ENCODE measurements around the gene SEMA5A.

Gene SEMA5A

DNA sequence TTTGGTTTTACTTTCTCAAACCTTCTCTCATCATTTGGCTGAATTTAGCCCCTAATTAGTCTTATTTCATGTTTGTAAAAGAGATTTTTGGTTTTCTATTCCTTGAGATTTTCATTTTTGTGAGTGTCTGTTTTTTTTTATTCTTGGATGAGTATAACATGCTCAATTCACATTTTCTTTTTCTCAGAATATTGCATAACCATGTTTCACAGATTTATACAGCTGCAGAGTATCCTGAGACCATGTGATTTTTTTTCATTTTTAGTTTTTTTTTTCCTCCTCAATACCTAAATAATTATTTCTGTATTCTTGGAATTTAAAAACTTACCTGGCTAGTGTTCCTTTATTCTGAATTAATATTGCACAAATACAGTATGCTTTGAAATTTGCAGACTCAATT is 361.9 kb downstream of the SEMA5A start:
- TF ChIP-seq TAF1 (IDR thresholded peaks at IDR 0.05; ENCODE audit: borderline replicate concordance, insufficient read depth, low read length) (no peak), FOXP2 (optimal IDR thresholded peaks at IDR 0.05; ENCODE audit: borderline replicate concordance, extremely low read depth, extremely low read length, insufficient read depth) (no peak), POLR2AphosphoS5 (IDR thresholded peaks at IDR 0.05; ENCODE audit: low read depth, low read length) (no peak), SIN3A (IDR thresholded peaks at IDR 0.05; ENCODE audit: borderline replicate concordance, insufficient read depth, low read length) (no peak)
- TF ChIP-seq, protein P1, sequence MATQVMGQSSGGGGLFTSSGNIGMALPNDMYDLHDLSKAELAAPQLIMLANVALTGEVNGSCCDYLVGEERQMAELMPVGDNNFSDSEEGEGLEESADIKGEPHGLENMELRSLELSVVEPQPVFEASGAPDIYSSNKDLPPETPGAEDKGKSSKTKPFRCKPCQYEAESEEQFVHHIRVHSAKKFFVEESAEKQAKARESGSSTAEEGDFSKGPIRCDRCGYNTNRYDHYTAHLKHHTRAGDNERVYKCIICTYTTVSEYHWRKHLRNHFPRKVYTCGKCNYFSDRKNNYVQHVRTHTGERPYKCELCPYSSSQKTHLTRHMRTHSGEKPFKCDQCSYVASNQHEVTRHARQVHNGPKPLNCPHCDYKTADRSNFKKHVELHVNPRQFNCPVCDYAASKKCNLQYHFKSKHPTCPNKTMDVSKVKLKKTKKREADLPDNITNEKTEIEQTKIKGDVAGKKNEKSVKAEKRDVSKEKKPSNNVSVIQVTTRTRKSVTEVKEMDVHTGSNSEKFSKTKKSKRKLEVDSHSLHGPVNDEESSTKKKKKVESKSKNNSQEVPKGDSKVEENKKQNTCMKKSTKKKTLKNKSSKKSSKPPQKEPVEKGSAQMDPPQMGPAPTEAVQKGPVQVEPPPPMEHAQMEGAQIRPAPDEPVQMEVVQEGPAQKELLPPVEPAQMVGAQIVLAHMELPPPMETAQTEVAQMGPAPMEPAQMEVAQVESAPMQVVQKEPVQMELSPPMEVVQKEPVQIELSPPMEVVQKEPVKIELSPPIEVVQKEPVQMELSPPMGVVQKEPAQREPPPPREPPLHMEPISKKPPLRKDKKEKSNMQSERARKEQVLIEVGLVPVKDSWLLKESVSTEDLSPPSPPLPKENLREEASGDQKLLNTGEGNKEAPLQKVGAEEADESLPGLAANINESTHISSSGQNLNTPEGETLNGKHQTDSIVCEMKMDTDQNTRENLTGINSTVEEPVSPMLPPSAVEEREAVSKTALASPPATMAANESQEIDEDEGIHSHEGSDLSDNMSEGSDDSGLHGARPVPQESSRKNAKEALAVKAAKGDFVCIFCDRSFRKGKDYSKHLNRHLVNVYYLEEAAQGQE (IDR thresholded peaks at IDR 0.05; ENCODE audit: insufficient read depth in 1 of 2, low read depth in 2 of 2, low read length in 2 of 2), result no peak

GRCh38 chr5:9182899-9183695 is 362.8 kb downstream of the SEMA5A start:
- no peak for TF ChIP-seq SIN3A (IDR thresholded peaks at IDR 0.05; ENCODE audit: borderline replicate concordance, insufficient read depth, low read length)

- TF ChIP-seq TAF1 (IDR thresholded peaks at IDR 0.05; ENCODE audit: borderline replicate concordance, insufficient read depth, low read length), result no peak
- TF ChIP-seq, protein P1 (IDR thresholded peaks at IDR 0.05; ENCODE audit: insufficient read depth in 1 of 2, low read depth in 2 of 2, low read length in 2 of 2), result no peak
- TF ChIP-seq FOXP2 (optimal IDR thresholded peaks at IDR 0.05; ENCODE audit: borderline replicate concordance, extremely low read depth, extremely low read length, insufficient read depth), result no peak
- no peak for TF ChIP-seq POLR2AphosphoS5 (IDR thresholded peaks at IDR 0.05; ENCODE audit: low read depth, low read length)
- no peak for TF ChIP-seq SIN3A (IDR thresholded peaks at IDR 0.05; ENCODE audit: borderline replicate concordance, insufficient read depth, low read length)
Observed at GRCh38 chr5:9176641-9177040, 369.2 kb downstream of the SEMA5A start.

DNA sequence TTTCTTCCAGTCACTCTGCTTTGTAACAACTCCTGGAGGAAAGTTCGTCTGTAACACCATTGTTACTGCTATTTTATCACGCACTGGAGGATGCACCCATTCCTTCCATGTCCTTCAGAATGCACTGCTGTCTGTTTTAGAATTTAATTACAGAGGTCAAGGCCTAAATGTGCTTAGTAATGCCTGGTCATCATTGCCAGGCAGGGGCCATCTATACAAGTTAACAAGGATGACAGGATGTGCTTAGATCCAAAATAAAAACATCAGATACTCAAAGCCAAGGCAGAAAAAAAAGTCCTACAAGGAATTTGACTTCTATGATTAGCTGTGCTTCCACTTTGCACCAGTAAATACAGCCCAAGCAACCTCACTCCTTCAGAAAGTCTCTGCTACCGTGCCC is 371.4 kb downstream of the SEMA5A start:
- TF ChIP-seq TAF1 (IDR thresholded peaks at IDR 0.05; ENCODE audit: borderline replicate concordance, insufficient read depth, low read length), result no peak

DNA sequence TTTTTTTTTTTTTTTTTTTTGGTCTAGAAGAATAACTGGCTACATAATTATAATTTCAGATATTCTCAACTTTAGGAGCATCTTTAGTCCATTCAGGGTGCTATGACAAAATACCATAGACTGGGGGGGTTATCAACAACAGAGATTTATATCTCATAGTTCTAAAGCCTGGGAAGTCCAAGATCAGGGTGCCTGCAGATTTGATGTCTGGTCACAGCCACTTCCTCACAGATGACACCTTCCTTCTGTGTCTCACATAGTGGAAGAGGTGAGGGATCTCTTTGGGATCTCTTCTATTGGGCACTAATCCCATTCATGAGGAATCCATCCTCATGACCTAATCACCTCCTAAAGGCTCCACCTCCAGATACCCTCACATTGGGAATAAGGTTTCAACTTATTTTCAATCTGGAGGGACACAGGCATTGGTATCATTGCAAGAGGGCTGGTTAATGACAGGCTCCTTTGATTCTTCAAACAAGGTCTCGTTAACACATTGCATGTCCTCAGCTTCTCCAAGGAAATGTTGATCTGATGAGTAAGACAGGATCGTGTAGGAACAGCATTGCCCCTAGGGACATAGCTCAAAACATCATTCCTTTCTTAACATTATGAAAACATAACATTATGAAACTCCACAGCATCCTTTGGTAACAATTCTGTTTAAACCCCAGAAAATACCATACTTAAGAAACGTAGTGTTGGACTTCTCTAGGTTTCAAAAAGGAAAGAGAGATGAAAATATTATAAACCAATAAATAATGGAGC is 372.4 kb downstream of the SEMA5A start:
- TF ChIP-seq POLR2AphosphoS5 (IDR thresholded peaks at IDR 0.05; ENCODE audit: low read depth, low read length) (no peak), FOXP2 (optimal IDR thresholded peaks at IDR 0.05; ENCODE audit: borderline replicate concordance, extremely low read depth, extremely low read length, insufficient read depth) (no peak), SIN3A (IDR thresholded peaks at IDR 0.05; ENCODE audit: borderline replicate concordance, insufficient read depth, low read length) (no peak), TAF1 (IDR thresholded peaks at IDR 0.05; ENCODE audit: borderline replicate concordance, insufficient read depth, low read length) (no peak)
- TF ChIP-seq, protein P1 (IDR thresholded peaks at IDR 0.05; ENCODE audit: insufficient read depth in 1 of 2, low read depth in 2 of 2, low read length in 2 of 2), result no peak

- TF ChIP-seq, protein P1 (IDR thresholded peaks at IDR 0.05; ENCODE audit: insufficient read depth in 1 of 2, low read depth in 2 of 2, low read length in 2 of 2), result no peak
- no peak for TF ChIP-seq SIN3A (IDR thresholded peaks at IDR 0.05; ENCODE audit: borderline replicate concordance, insufficient read depth, low read length)
- TF ChIP-seq TAF1 (IDR thresholded peaks at IDR 0.05; ENCODE audit: borderline replicate concordance, insufficient read depth, low read length), result no peak
- no peak for TF ChIP-seq POLR2AphosphoS5 (IDR thresholded peaks at IDR 0.05; ENCODE audit: low read depth, low read length)
- no peak for TF ChIP-seq FOXP2 (optimal IDR thresholded peaks at IDR 0.05; ENCODE audit: borderline replicate concordance, extremely low read depth, extremely low read length, insufficient read depth)
Observed at GRCh38 chr5:9170026-9170425, 375.8 kb downstream of the SEMA5A start.
